ENCODE data around the gene CST9. TPM values are rescaled to one million over a fixed set of nuclear protein-coding genes. Genes with fewer than 3 reads are reported as not detected.

The CST9 gene
- total and polyA plus RNA-seq, 2 of the 13 experiments (the other 11 are each of a cell fraction or from before 2014, with no cell fraction given): 0.07 TPM; not detected in 1

- TF ChIP-seq ATF5 (CRISPR knock-in tag; IDR thresholded peaks at IDR 0.05; ENCODE audit: low read depth) (no peak), ZNF747 (CRISPR knock-in tag; IDR thresholded peaks at IDR 0.05; ENCODE audit: borderline replicate concordance) (no peak), GTF2F1 (IDR thresholded peaks at IDR 0.05; ENCODE audit: low read length) (no peak), AKNA (CRISPR knock-in tag; IDR thresholded peaks at IDR 0.05; ENCODE audit: borderline replicate concordance) (no peak), ATF6 (CRISPR knock-in tag; conservative IDR thresholded peaks at IDR 0.05) (no peak), CEBPG (CRISPR knock-in tag; IDR thresholded peaks at IDR 0.05) (no peak), RXRA (CRISPR knock-in tag; IDR thresholded peaks at IDR 0.05) (no peak), ARID4A (CRISPR knock-in tag; IDR thresholded peaks at IDR 0.05; ENCODE audit: borderline replicate concordance) (no peak), ZNF143 (CRISPR knock-in tag; IDR thresholded peaks at IDR 0.05) (no peak), ZNF263 (CRISPR knock-in tag; IDR thresholded peaks at IDR 0.05) (0 out of 2 replicates have a peak, but pooled peaks have one; percentile 10), TEAD3 (CRISPR knock-in tag; optimal IDR thresholded peaks at IDR 0.05; ENCODE audit: borderline replicate concordance) (no peak), SP4 (CRISPR knock-in tag; IDR thresholded peaks at IDR 0.05) (0 out of 2 replicates have a peak, but pooled peaks have one; percentile 25), KLF6 (CRISPR knock-in tag; IDR thresholded peaks at IDR 0.05) (no peak), ZSCAN9 (CRISPR knock-in tag; IDR thresholded peaks at IDR 0.05; ENCODE audit: borderline replicate concordance) (no peak), NKX3-1 (CRISPR knock-in tag; IDR thresholded peaks at IDR 0.05) (no peak), SMAD3 (CRISPR knock-in tag; IDR thresholded peaks at IDR 0.05) (no peak)
These were observed 27.2 kb upstream of the CST9 start (continued) for GRCh38 chr20:23632711-23633573.

Measured in HepG2 (cell line).